ENCODE data around the gene ETDB. TPM values are rescaled to one million over a fixed set of nuclear protein-coding genes. Genes with fewer than 3 reads are reported as not detected.

ETDB gene
- total and polyA plus RNA-seq, 2 donors = not detected

DNA sequence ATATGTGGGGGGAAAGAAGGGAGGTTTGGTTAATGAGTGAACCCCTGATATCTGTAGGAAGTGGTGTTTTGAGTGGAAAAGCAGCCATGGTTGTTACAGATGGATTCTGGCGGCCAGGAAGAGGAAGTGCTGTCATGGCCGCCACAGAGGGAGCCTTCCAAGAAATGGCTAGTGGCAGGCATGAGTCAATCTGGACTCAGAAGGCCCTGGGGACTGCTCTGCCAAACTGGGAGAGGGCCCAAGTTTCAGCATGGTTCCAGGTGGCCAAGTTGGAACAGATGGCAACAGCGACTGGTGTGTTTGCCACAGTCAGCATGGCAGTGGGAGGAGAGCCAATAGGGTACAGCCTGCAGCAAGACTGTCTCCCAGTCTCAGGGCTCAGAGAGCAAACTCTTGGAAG lies 32.5 kb downstream of the ETDB start:
- Histone ChIP-seq H3K27ac (ENCODE audit: low read depth) (no peak overlapping the region), H3K4me3 (ENCODE audit: low read depth, low read length) (no peak overlapping the region), H3K4me1 (ENCODE audit: insufficient read depth) (no peaks in the 10 kb centered on the region), H3K36me3 (ENCODE audit: insufficient read depth) (no peaks in the 10 kb centered on the region)
- DNase-seq (ENCODE audit: extremely low spot score) = no peak
- WGBS = 84% methylated on average over 3 of the region's 3 CpGs

DNA sequence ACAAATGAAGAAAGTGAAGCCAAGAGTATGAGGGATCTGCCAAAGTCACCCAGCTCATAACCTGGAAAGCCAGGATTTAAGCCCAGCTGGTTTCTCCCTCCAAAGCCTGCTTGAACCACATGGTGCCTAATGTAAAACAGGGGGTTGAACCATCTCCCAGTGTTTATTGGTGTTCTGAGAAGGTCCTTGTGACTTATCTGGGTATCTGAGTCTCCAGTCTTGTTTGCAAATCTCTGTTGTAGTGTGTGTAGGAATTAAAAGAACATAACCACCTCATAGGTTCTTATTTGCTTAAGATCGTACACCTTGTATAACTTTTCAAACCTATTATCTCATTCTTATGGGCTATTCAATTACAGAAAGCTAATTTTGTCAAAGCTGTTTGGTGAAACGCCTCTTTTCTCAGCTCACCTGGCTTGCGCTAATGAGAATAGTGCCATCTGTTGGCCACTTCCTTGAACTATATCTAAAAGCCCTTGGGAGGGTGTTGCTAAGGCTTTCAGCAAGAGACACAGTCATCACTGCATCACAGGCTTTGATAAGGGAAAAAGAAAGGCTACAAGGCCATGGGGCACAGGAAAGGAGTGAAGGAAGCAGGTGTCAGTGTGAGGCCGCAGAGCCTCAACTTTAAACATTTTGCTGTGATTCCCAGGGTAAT lies 34.0 kb downstream of the ETDB start:
- no peak overlapping the region for H3K27ac ChIP-seq (ENCODE audit: low read depth)
- DNase-seq (ENCODE audit: extremely low spot score) = no peak

DNA sequence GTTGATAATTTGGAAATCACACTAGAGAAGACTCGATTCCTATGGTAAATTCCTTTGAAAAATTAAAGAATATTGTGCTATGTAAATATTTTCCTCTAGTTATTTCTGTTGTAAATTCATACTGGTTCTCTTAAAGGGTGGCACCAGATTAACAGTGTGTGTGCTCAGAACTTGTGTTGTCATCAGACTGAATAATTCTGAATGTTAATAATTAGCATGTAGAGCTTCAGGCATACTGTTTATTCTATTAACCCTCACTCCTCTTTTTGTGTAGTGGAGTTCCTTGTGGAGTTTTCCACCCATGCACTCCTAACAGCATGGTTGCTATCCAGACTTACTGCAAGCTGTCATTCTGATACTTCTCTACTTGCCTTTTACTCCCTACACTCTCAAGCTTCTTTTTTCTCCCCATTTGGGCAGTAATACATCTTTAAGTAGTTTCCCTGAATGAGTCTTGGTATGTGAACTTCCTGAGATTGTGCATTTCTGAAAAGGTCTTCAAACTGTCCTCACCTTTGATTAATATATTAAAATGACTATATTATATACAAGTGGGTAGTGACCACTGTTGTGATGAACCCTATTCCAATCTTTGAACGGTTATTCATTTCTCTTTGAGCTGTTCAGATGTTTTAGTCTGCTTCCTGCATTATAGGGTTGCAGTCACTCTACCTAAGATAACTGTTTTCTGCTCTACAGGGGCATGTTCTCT lies 38.5 kb downstream of the ETDB start:
- 72% methylated on average over 2 of the region's 2 CpGs for WGBS
- H3K4me3 ChIP-seq (ENCODE audit: low read depth, low read length) = no peak overlapping the region
- H3K36me3 ChIP-seq (ENCODE audit: insufficient read depth) = no peaks in the 10 kb centered on the region
- H3K27ac ChIP-seq (ENCODE audit: low read depth) = no peak overlapping the region
- DNase-seq (ENCODE audit: extremely low spot score) = no peak
- no peaks in the 10 kb centered on the region for H3K4me1 ChIP-seq (ENCODE audit: insufficient read depth)

More for the DNA sequence above, 34.0 kb downstream of the ETDB start:
- no peaks in the 10 kb centered on the region for H3K36me3 ChIP-seq (ENCODE audit: insufficient read depth)
- no peaks in the 10 kb centered on the region for H3K4me1 ChIP-seq (ENCODE audit: insufficient read depth)
- 4% methylated on average over 4 of the region's 4 CpGs for WGBS
- H3K4me3 ChIP-seq (ENCODE audit: low read depth, low read length) = no peak overlapping the region

Other genes with a start within 250 kb of the ETDB start
- gene MOSPD1, start 205.3 kb downstream of the ETDB start, total RNA-seq = 28.1 TPM
- gene MOSPD1, start 205.3 kb downstream of the ETDB start, polyA plus RNA-seq = 8.0 TPM
- 9.6 TPM for gene SMIM10, start 129.5 kb downstream of the ETDB start, total RNA-seq
- 26.6 TPM for gene SMIM10, start 129.5 kb downstream of the ETDB start, polyA plus RNA-seq
- 6.1 TPM for gene RTL8B, start 98.0 kb downstream of the ETDB start, total RNA-seq
- gene RTL8B, start 98.0 kb downstream of the ETDB start, polyA plus RNA-seq = 26.2 TPM
- 37.2 TPM for gene RTL8C, start 88.2 kb downstream of the ETDB start, total RNA-seq
- gene RTL8C, start 88.2 kb downstream of the ETDB start, polyA plus RNA-seq = 235 TPM
- 5.2 TPM for gene RTL8A, start 68.4 kb downstream of the ETDB start, total RNA-seq
- gene RTL8A, start 68.4 kb downstream of the ETDB start, polyA plus RNA-seq = 136 TPM
- 1.8 TPM for gene SMIM10L2B, start 21.8 kb downstream of the ETDB start, total RNA-seq
- gene SMIM10L2B, start 21.8 kb downstream of the ETDB start, polyA plus RNA-seq = 3.0 TPM
- not detected for gene CT55, start 50.9 kb upstream of the ETDB start, total RNA-seq
- gene CT55, start 50.9 kb upstream of the ETDB start, polyA plus RNA-seq = not detected
- gene ETDA, start 131.5 kb upstream of the ETDB start, total RNA-seq = not detected
- not detected for gene ETDA, start 131.5 kb upstream of the ETDB start, polyA plus RNA-seq
- gene ETDC, start 189.0 kb upstream of the ETDB start, total RNA-seq = not detected
- gene ETDC, start 189.0 kb upstream of the ETDB start, polyA plus RNA-seq = not detected
- 19.0 TPM for gene ZNF75D, start 223.6 kb upstream of the ETDB start, total RNA-seq
- 8.5 TPM for gene ZNF75D, start 223.6 kb upstream of the ETDB start, polyA plus RNA-seq
- 27.4 TPM for gene ZNF449, start 224.3 kb upstream of the ETDB start, total RNA-seq
- 3.5 TPM for gene ZNF449, start 224.3 kb upstream of the ETDB start, polyA plus RNA-seq

Data from urinary bladder (tissue), 4 donors.